ENCODE results near the gene NELL1. TPM values are rescaled to one million over a fixed set of nuclear protein-coding genes. Genes with fewer than 3 reads are reported as not detected.
A peak's percentile ranks its signal among the peaks of the same experiment; 100 is the strongest.

Gene NELL1
- total RNA-seq, 3 donors from 2014 or later (not counting 1 experiment from before 2014, with no cell fraction given) = not detected

GRCh38 chr11:20671856-20672546, 2.6 kb downstream of the NELL1 start:
- no peak for TF ChIP-seq CTCF (IDR thresholded peaks at IDR 0.05)
- Histone ChIP-seq H3K27ac (ENCODE audit: low read length) (no peak overlapping the region), H3K36me3 (ENCODE audit: control insufficient read depth, insufficient read depth, low read length) (no peaks in the 10 kb centered on the region), H3K4me1 (ENCODE audit: control insufficient read depth, insufficient read depth, low read length) (peaks cover 5% of the 10 kb centered on the region), H3K27me3 (ENCODE audit: control insufficient read depth, insufficient read depth, low read length) (peaks cover 11% of the 10 kb centered on the region), H3K9me3 (ENCODE audit: control insufficient read depth, insufficient read depth, low read length) (no peaks in the 10 kb centered on the region), H3K4me3 (ENCODE audit: low read length) (no peak overlapping the region)
- Mint-ChIP-seq H3K4me3 (no peak overlapping the region), H3K36me3 (peaks cover 9% of the 10 kb centered on the region), H3K27ac (no peak overlapping the region), H3K4me1 (peaks cover 0 to 7% of the 10 kb centered on the region in 2 donors), H3K9me3 (no peaks in the 10 kb centered on the region), H3K27me3 (ENCODE audit: low read depth in 2 of 2) (peaks cover 46 to 55% of the 10 kb centered on the region in 2 donors)
- intact Hi-C loops (cut with micrococcal nuclease) = no loop called here
- WGBS (ENCODE audit: insufficient coverage) = 50% methylated on average over 2 of the region's 6 CpGs
- DNase-seq (no peak), ATAC-seq (no peak)

- Histone ChIP-seq H3K36me3 (ENCODE audit: control insufficient read depth, insufficient read depth, low read length) (no peaks in the 10 kb centered on the region), H3K9me3 (ENCODE audit: control insufficient read depth, insufficient read depth, low read length) (no peaks in the 10 kb centered on the region), H3K27me3 (ENCODE audit: control insufficient read depth, insufficient read depth, low read length) (peaks cover 9% of the 10 kb centered on the region), H3K4me1 (ENCODE audit: control insufficient read depth, insufficient read depth, low read length) (peaks cover 5% of the 10 kb centered on the region), H3K27ac (ENCODE audit: low read length) (no peak overlapping the region), H3K4me3 (ENCODE audit: low read length) (no peak overlapping the region)
- H3K36me3 Mint-ChIP-seq = peaks cover 9% of the 10 kb centered on the region
- DNase-seq = peak in 1 of 2 donors; percentile 4
- no peak overlapping the region for H3K27ac Mint-ChIP-seq
- no peak overlapping the region for H3K4me3 Mint-ChIP-seq
- no peak for ATAC-seq
- no CpG with 5 or more reads among the region's 2 CpGs for WGBS (ENCODE audit: insufficient coverage)
- intact Hi-C loops (cut with micrococcal nuclease) = no loop called here
- no peaks in the 10 kb centered on the region for H3K9me3 Mint-ChIP-seq
- H3K27me3 Mint-ChIP-seq (ENCODE audit: low read depth in 2 of 2) = peaks cover 40 to 50% of the 10 kb centered on the region in 2 donors
- no peak for TF ChIP-seq CTCF (IDR thresholded peaks at IDR 0.05)
- H3K4me1 Mint-ChIP-seq = peaks cover 0 to 7% of the 10 kb centered on the region in 2 donors
These were observed 3.2 kb downstream of the NELL1 start for GRCh38 chr11:20672575-20672974.

- 90% methylated on average over 2 of the region's 2 CpGs for WGBS (ENCODE audit: insufficient coverage)
- Histone ChIP-seq H3K36me3 (ENCODE audit: control insufficient read depth, insufficient read depth, low read length) (no peaks in the 10 kb centered on the region), H3K4me3 (ENCODE audit: low read length) (no peak overlapping the region), H3K27me3 (ENCODE audit: control insufficient read depth, insufficient read depth, low read length) (no peaks in the 10 kb centered on the region), H3K27ac (ENCODE audit: low read length) (no peak overlapping the region), H3K4me1 (ENCODE audit: control insufficient read depth, insufficient read depth, low read length) (no peaks in the 10 kb centered on the region), H3K9me3 (ENCODE audit: control insufficient read depth, insufficient read depth, low read length) (no peaks in the 10 kb centered on the region)
- no peak for TF ChIP-seq CTCF (IDR thresholded peaks at IDR 0.05)
- intact Hi-C loops (cut with micrococcal nuclease) = no loop called here
- peaks cover 0 to 3% of the 10 kb centered on the region in 2 donors for H3K9me3 Mint-ChIP-seq
- H3K27me3 Mint-ChIP-seq (ENCODE audit: low read depth in 2 of 2) = peaks cover 10 to 21% of the 10 kb centered on the region in 2 donors
- no peaks in the 10 kb centered on the region for H3K36me3 Mint-ChIP-seq
- no peak overlapping the region for H3K4me3 Mint-ChIP-seq
- no peaks in the 10 kb centered on the region for H3K4me1 Mint-ChIP-seq
- ATAC-seq = no peak
- no peak for DNase-seq
- no peak overlapping the region for H3K27ac Mint-ChIP-seq
These were observed 7.3 kb downstream of the NELL1 start for GRCh38 chr11:20676658-20677057.

GRCh38 chr11:20688761-20689160, 19.4 kb downstream of the NELL1 start:
- TF ChIP-seq CTCF (IDR thresholded peaks at IDR 0.05) = no peak
- DNase-seq (no peak), ATAC-seq (no peak)
- Mint-ChIP-seq H3K36me3 (no peaks in the 10 kb centered on the region), H3K27me3 (ENCODE audit: low read depth in 2 of 2) (no peaks in the 10 kb centered on the region), H3K9me3 (peaks cover 2 to 3% of the 10 kb centered on the region in 2 donors), H3K27ac (no peak overlapping the region), H3K4me1 (no peaks in the 10 kb centered on the region), H3K4me3 (no peak overlapping the region)
- Histone ChIP-seq H3K4me3 (ENCODE audit: low read length) (no peak overlapping the region), H3K36me3 (ENCODE audit: control insufficient read depth, insufficient read depth, low read length) (no peaks in the 10 kb centered on the region), H3K9me3 (ENCODE audit: control insufficient read depth, insufficient read depth, low read length) (no peaks in the 10 kb centered on the region), H3K27ac (ENCODE audit: low read length) (no peak overlapping the region), H3K4me1 (ENCODE audit: control insufficient read depth, insufficient read depth, low read length) (no peaks in the 10 kb centered on the region), H3K27me3 (ENCODE audit: control insufficient read depth, insufficient read depth, low read length) (no peaks in the 10 kb centered on the region)
- 74% methylated on average over 2 of the region's 3 CpGs for WGBS (ENCODE audit: insufficient coverage)
- intact Hi-C loops (cut with micrococcal nuclease) = no loop called here

Measured in natural killer cell (primary cell).